ENCODE measurements around the gene SETD1B. TPM values are rescaled to one million over a fixed set of nuclear protein-coding genes. Genes with fewer than 3 reads are reported as not detected.

SETD1B gene
- total RNA-seq, 1 experiment from 2014 or later: 2.4 TPM

- peak; percentile 73 for DNase-seq (ENCODE audit: low spot score)
Measured at GRCh38 chr12:121795034-121795968, 8.5 kb upstream of the SETD1B start.

- DNase-seq (ENCODE audit: low spot score): peak; percentile 94
Measured at GRCh38 chr12:121796855-121797751, 6.7 kb upstream of the SETD1B start.

- DNase-seq (ENCODE audit: low spot score): peak; percentile 67
Measured at GRCh38 chr12:121797937-121798786, 5.6 kb upstream of the SETD1B start.

- DNase-seq (ENCODE audit: low spot score): no peak
Measured at GRCh38 chr12:121798787-121799155, 5.0 kb upstream of the SETD1B start.

- DNase-seq (ENCODE audit: low spot score): peak; percentile 85
Measured at GRCh38 chr12:121799156-121799841, 4.5 kb upstream of the SETD1B start.

GRCh38 chr12:121799842-121800693, 3.7 kb upstream of the SETD1B start:
- peak; percentile 84 for DNase-seq (ENCODE audit: low spot score)

- no peak for DNase-seq (ENCODE audit: low spot score)
Measured at GRCh38 chr12:121800694-121801594, 2.9 kb upstream of the SETD1B start.

- no peak for DNase-seq (ENCODE audit: low spot score)
Measured at GRCh38 chr12:121801595-121802484, 2.0 kb upstream of the SETD1B start.

GRCh38 chr12:121802485-121802842, 1.3 kb upstream of the SETD1B start:
- DNase-seq (ENCODE audit: low spot score): no peak

GRCh38 chr12:121802843-121803698, 738 bp upstream of the SETD1B start:
- peak; percentile 90 for DNase-seq (ENCODE audit: low spot score)

GRCh38 chr12:121804417-121805111, 755 bp downstream of the SETD1B start:
- DNase-seq (ENCODE audit: low spot score): no peak

GRCh38 chr12:121805171-121806008, 1.6 kb downstream of the SETD1B start:
- DNase-seq (ENCODE audit: low spot score): no peak

GRCh38 chr12:121806009-121806545, 2.3 kb downstream of the SETD1B start:
- no peak for DNase-seq (ENCODE audit: low spot score)

GRCh38 chr12:121806546-121807423, 3.0 kb downstream of the SETD1B start:
- DNase-seq (ENCODE audit: low spot score): no peak
